MCF 10A (cell line): ENCODE data around the gene BCAS3. TPM values are rescaled to one million over a fixed set of nuclear protein-coding genes. Genes with fewer than 3 reads are reported as not detected.

Experiments used
- BruUV-seq: library from RNA; stranded (reverse); fragments of 400-500 nt; replicated peaks from 2 replicates; lab custom pipeline; 2021; lab: Mats Ljungman, UMichigan
- CTCF ChIA-PET: fragments of 300-600 bp; sonication (Branson Sonifier 250); formaldehyde crosslinking; extraction: SDS; loops from one replicate; lab custom pipeline; 2021; ENCODE audit warnings: antibody characterized with exemption, inconsistent platforms; lab: Yijun Ruan, JAX
- POLR2A ChIA-PET: fragments of 300-600, 350-650 bp; sonication (Branson Sonifier 250); formaldehyde crosslinking; extraction: SDS; loops from one replicate; lab custom pipeline; 2020; ENCODE audit warnings: antibody characterized with exemption, inconsistent platforms; lab: Yijun Ruan, JAX
- DNase-seq: peaks from one replicate; pipeline ENCODE4 v3.0.0-alpha.2; 2018; ENCODE audit not compliant: unreplicated experiment
- H3K27ac Mint-ChIP-seq: one replicate; pipeline ENCODE4 v1.8.0; 2022; ENCODE audit warnings: mild to moderate bottlenecking, low read depth, mixed read lengths; ENCODE audit not compliant: unreplicated experiment
- H3K27me3 Mint-ChIP-seq: one replicate; pipeline ENCODE4 v1.8.0; 2022; ENCODE audit warnings: mixed read lengths; ENCODE audit not compliant: insufficient read depth, unreplicated experiment
- H3K36me3 Mint-ChIP-seq: one replicate; pipeline ENCODE4 v1.8.0; 2022; ENCODE audit warnings: mild to moderate bottlenecking, moderate library complexity, mixed read lengths; ENCODE audit not compliant: insufficient read depth, unreplicated experiment
- H3K4me1 Mint-ChIP-seq: one replicate; pipeline ENCODE4 v1.8.0; 2022; ENCODE audit warnings: mixed read lengths; ENCODE audit not compliant: insufficient read depth, unreplicated experiment
- H3K4me3 Mint-ChIP-seq: one replicate; pipeline ENCODE4 v1.8.0; 2022; ENCODE audit warnings: mild to moderate bottlenecking, moderate library complexity, mixed read lengths; ENCODE audit not compliant: unreplicated experiment
- H3K9me3 Mint-ChIP-seq: one replicate; pipeline ENCODE4 v1.8.0; 2022; ENCODE audit warnings: mixed read lengths; ENCODE audit not compliant: unreplicated experiment
- CTCF ChIP-seq: fragments of 200-600 bp; IDR thresholded peaks from one replicate; pipeline ENCODE4 v1.8.0; 2022; ENCODE audit warnings: antibody characterized with exemption, mild to moderate bottlenecking; ENCODE audit not compliant: unreplicated experiment
- intact Hi-C: fragments of 100-400 bp; cut with micrococcal nuclease; formaldehyde crosslinking; loops from 2 replicates; pipeline ENCODE4 v1.14.1; 2022
- total RNA-seq: library from RNA; stranded (reverse); gene quantifications from 2 replicates; pipeline ENCODE4 v1.2.3, GENCODE V29; 2022

Gene BCAS3
- total RNA-seq, 1 experiment from 2014 or later, result 14.6 TPM

GRCh38 chr17:60720763-60721531 is 43.3 kb downstream of the BCAS3 start:
- H3K36me3 Mint-ChIP-seq, result no peaks in the 10 kb centered on the region
- H3K4me3 Mint-ChIP-seq, result no peak overlapping the region
- POLR2A ChIA-PET, result interaction anchor here (0.8 to 1.6 kb wide), 4 partner anchors 21 to 678 kb away, joined by 3 read pairs; partner anchors contain the start of genes BCAS3 and TBX2
- peaks cover 5% of the 10 kb centered on the region for H3K4me1 Mint-ChIP-seq
- H3K9me3 Mint-ChIP-seq, result no peaks in the 10 kb centered on the region
- no TSS peak for BruUV-seq
- peak; percentile 62 for DNase-seq
- H3K27me3 Mint-ChIP-seq, result no peaks in the 10 kb centered on the region
- CTCF ChIA-PET, result interaction anchor here (0.6 to 2.0 kb wide), 35 partner anchors 8 to 1608 kb away, joined by 3 to 13 read pairs (median 4); partner anchors contain the start of gene BCAS3
- no peak overlapping the region for H3K27ac Mint-ChIP-seq
- peak; percentile 74 for TF ChIP-seq CTCF
- intact Hi-C loops, result loop anchor here (1.0 to 10.0 kb wide), 5 partner anchors 250 to 834 kb away; no protein-coding TSS in a partner anchor

GRCh38 chr17:60724647-60725046 is 47.0 kb downstream of the BCAS3 start:
- no peak overlapping the region for H3K27ac Mint-ChIP-seq
- H3K9me3 Mint-ChIP-seq, result no peaks in the 10 kb centered on the region
- BruUV-seq, result no TSS peak
- no peak overlapping the region for H3K4me3 Mint-ChIP-seq
- no peak for DNase-seq
- peaks cover 5% of the 10 kb centered on the region for H3K4me1 Mint-ChIP-seq
- TF ChIP-seq CTCF, result no peak
- no peaks in the 10 kb centered on the region for H3K27me3 Mint-ChIP-seq
- H3K36me3 Mint-ChIP-seq, result no peaks in the 10 kb centered on the region
- ChIA-PET CTCF (interaction anchor here (0.8 kb wide), 1 partner anchor 9 kb away, joined by 5 read pairs; no protein-coding TSS in a partner anchor), POLR2A (interaction anchor here (0.6 to 0.7 kb wide), 2 partner anchors 10 to 1139 kb away, joined by 3 to 5 read pairs; no protein-coding TSS in a partner anchor)
- intact Hi-C loops, result loop anchor here (5.0 to 10.0 kb wide), 2 partner anchors 683 to 830 kb away; no protein-coding TSS in a partner anchor

GRCh38 chr17:60729854-60730253 is 52.2 kb downstream of the BCAS3 start:
- CTCF ChIA-PET, result interaction anchor here (0.6 to 1.0 kb wide), 2 partner anchors 9 to 457 kb away, joined by 3 to 8 read pairs; no protein-coding TSS in a partner anchor
- intact Hi-C loops, result loop anchor here (10.0 kb wide), 1 partner anchor 825 kb away; no protein-coding TSS in a partner anchor
- no TSS peak for BruUV-seq

More at GRCh38 chr17:60729854-60730253, 52.2 kb downstream of the BCAS3 start:
- no peak for TF ChIP-seq CTCF
- Mint-ChIP-seq H3K4me3 (no peak overlapping the region), H3K27me3 (no peaks in the 10 kb centered on the region), H3K27ac (no peak overlapping the region), H3K9me3 (no peaks in the 10 kb centered on the region), H3K4me1 (peaks cover 5% of the 10 kb centered on the region), H3K36me3 (no peaks in the 10 kb centered on the region)
- DNase-seq, result no peak
- POLR2A ChIA-PET, result no interaction called here
